ENCODE results near the gene LAMTOR4.

DNA sequence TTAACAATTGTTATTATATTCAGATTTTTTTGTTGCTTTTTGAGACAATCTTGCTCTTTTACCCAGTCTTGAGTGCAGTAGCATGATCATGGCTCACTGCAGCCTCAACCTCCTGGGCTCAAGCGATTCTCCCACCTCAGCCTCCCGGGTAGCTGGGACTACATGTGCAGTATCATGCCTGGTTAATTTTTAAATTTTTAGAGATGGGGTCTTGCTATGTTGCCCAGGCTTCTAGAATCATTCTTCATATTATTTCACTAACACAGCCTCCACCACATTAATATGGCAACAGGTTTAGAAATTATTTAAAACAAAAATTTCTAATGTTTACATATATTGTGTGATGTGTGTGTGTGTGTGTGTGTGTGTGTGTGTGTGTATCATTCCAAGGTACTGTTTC lies 1.4 kb upstream of the LAMTOR4 start:
- TF ChIP-seq, protein P1, sequence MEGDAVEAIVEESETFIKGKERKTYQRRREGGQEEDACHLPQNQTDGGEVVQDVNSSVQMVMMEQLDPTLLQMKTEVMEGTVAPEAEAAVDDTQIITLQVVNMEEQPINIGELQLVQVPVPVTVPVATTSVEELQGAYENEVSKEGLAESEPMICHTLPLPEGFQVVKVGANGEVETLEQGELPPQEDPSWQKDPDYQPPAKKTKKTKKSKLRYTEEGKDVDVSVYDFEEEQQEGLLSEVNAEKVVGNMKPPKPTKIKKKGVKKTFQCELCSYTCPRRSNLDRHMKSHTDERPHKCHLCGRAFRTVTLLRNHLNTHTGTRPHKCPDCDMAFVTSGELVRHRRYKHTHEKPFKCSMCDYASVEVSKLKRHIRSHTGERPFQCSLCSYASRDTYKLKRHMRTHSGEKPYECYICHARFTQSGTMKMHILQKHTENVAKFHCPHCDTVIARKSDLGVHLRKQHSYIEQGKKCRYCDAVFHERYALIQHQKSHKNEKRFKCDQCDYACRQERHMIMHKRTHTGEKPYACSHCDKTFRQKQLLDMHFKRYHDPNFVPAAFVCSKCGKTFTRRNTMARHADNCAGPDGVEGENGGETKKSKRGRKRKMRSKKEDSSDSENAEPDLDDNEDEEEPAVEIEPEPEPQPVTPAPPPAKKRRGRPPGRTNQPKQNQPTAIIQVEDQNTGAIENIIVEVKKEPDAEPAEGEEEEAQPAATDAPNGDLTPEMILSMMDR (IDR thresholded peaks at IDR 0.05): no peak
- TF ChIP-seq EP300 (IDR thresholded peaks at IDR 0.05): no peak

Measured in gastroesophageal sphincter (tissue), 3 donors.